PC-9 (cell line): Measurements from ENCODE around the gene NCOA3.

Experiments used
- CTCF ChIP-seq: fragments of 200-600 bp; sonication (generic); conservative IDR thresholded peaks from 2 replicates; pipeline ENCODE4 v1.6.1; 2017; ENCODE audit warnings: mixed run types, antibody characterized with exemption, mild to moderate bottlenecking, moderate library complexity
- EZH2 ChIP-seq: fragments of 200-600 bp; sonication (generic); IDR thresholded peaks from 2 replicates; pipeline ENCODE4 v1.8.0; 2017; ENCODE audit warnings: antibody characterized with exemption, low read depth

GRCh38 chr20:47598911-47599744 lies 97.4 kb downstream of the NCOA3 start:
- TF ChIP-seq CTCF (no peak), EZH2 (no peak)
